Endothelial cell of umbilical vein (primary cell): ENCODE measurements around the gene THSD4. TPM values are rescaled to one million over a fixed set of nuclear protein-coding genes. Genes with fewer than 3 reads are reported as not detected.
"Not testable (repeated sequence)": the region's sequence is repeated elsewhere in the genome, so short reads cannot be mapped to it uniquely, and the experiment has no call there.

Source experiments
- BruUV-seq: library from RNA; stranded (reverse); fragments of 400-500 nt; replicated peaks from 2 replicates; lab custom pipeline; 2021; lab: Mats Ljungman, UMichigan
- CTCF ChIA-PET: fragments of 300-600, 350-600 bp; sonication (Branson Sonifier 250); formaldehyde crosslinking; loops from one replicate; lab custom pipeline; 2021; ENCODE audit warnings: antibody characterized with exemption, inconsistent platforms; lab: Charles Lee
- POLR2A ChIA-PET: fragments of 300-600, 350-600 bp; sonication (Branson Sonifier 250); formaldehyde crosslinking; loops from one replicate; lab custom pipeline; 2021; ENCODE audit warnings: antibody characterized with exemption, inconsistent platforms; lab: Charles Lee
- DNase-seq: peaks from one replicate; pipeline ENCODE4 v3.0.0-alpha.2; 2011; ENCODE audit warnings: low read depth, low spot score
- FAIRE-seq: peaks from 2 replicates; lab custom pipeline; 2011; peaks lifted over from hg19 to GRCh38; lab: Jason Lieb, UNC
- H2AFZ ChIP-seq: 2 replicates; pipeline ENCODE4 v1.6.0; 2012; ENCODE audit warnings: low read depth, low read length, control low read depth, inconsistent platforms
- H3K27ac ChIP-seq: 2 replicates; pipeline ENCODE4 v1.5.1; 2011; ENCODE audit warnings: low read depth, mild to moderate bottlenecking, control low read depth, low read length, moderate library complexity; ENCODE audit not compliant: insufficient read depth
- H3K27me3 ChIP-seq, 2 experiments: 2 replicates each; pipeline versions ENCODE4 v1.6.0 to v1.6.1; 2011; ENCODE audit warnings: low read length in 2 of 2, mixed read lengths in 1 of 2; ENCODE audit not compliant: control insufficient read depth in 2 of 2, insufficient read depth in 2 of 2
- H3K36me3 ChIP-seq, 2 experiments: 2 replicates in 1 of 2; 3 replicates in 1 of 2; pipeline ENCODE4 v1.5.1; 2011; ENCODE audit warnings: low read length in 2 of 2, mild to moderate bottlenecking in 1 of 2, moderate library complexity in 1 of 2; ENCODE audit not compliant: control insufficient read depth in 2 of 2, insufficient read depth in 2 of 2; ENCODE audit errors: extremely low read depth in 1 of 2
- H3K4me1 ChIP-seq: 3 replicates; pipeline ENCODE4 v1.5.1; 2011; ENCODE audit warnings: mild to moderate bottlenecking, low read length; ENCODE audit not compliant: control insufficient read depth, insufficient read depth; ENCODE audit errors: extremely low read depth
- H3K4me2 ChIP-seq: 2 replicates; pipeline ENCODE4 v1.6.1; 2011; ENCODE audit warnings: low read length, control low read depth, mixed read lengths; ENCODE audit not compliant: insufficient read depth
- H3K4me3 ChIP-seq, 3 experiments: fragments of 200-600 bp in 1 of 3; sonication (generic), shearing (Covaris generic) in 1 of 3; replicated peaks in 1 of 3; 2 replicates each; pipeline ENCODE4 v1.5.1; 2011 to 2016; ENCODE audit warnings: control low read depth in 3 of 3, low read length in 3 of 3, mild to moderate bottlenecking in 2 of 3, inconsistent platforms in 1 of 3, low read depth in 1 of 3, moderate library complexity in 1 of 3; ENCODE audit not compliant: insufficient read depth in 1 of 3
- H3K79me2 ChIP-seq: 2 replicates; pipeline ENCODE4 v1.6.0; 2012; ENCODE audit warnings: low read length, inconsistent platforms; ENCODE audit not compliant: control insufficient read depth, insufficient read depth
- H3K9ac ChIP-seq: replicated peaks from 2 replicates; pipeline ENCODE3; 2011; ENCODE audit warnings: low read length, control low read depth; ENCODE audit not compliant: insufficient read depth; ENCODE audit errors: extremely low read depth
- H3K9me1 ChIP-seq: replicated peaks from 3 replicates; pipeline ENCODE4 v1.6.0; 2011; ENCODE audit warnings: mild to moderate bottlenecking, low read length; ENCODE audit not compliant: control insufficient read depth, insufficient read depth; ENCODE audit errors: extremely low read depth
- H3K9me3 ChIP-seq: replicated peaks from 2 replicates; pipeline ENCODE4 v1.5.1; 2012; ENCODE audit warnings: low read length, inconsistent platforms; ENCODE audit not compliant: control insufficient read depth, insufficient read depth
- H4K20me1 ChIP-seq: replicated peaks from 2 replicates; pipeline ENCODE3; 2011; ENCODE audit warnings: mild to moderate bottlenecking, low read length; ENCODE audit not compliant: control insufficient read depth, insufficient read depth; ENCODE audit errors: extremely low read depth
- EZH2 ChIP-seq: IDR thresholded peaks from 2 replicates; pipeline ENCODE4 v1.6.1; 2012; ENCODE audit warnings: borderline replicate concordance, low read depth, mild to moderate bottlenecking, moderate library complexity, low read length, inconsistent platforms; ENCODE audit not compliant: severe bottlenecking
- FOS ChIP-seq: IDR thresholded peaks from 2 replicates; pipeline ENCODE4 v1.6.1; 2011; ENCODE audit warnings: mild to moderate bottlenecking, low read length, moderate library complexity, borderline replicate concordance; ENCODE audit not compliant: insufficient read depth
- GATA2 ChIP-seq: IDR thresholded peaks from 2 replicates; pipeline ENCODE4 v1.7.0; 2011; ENCODE audit warnings: low read depth, mild to moderate bottlenecking, moderate library complexity, mixed read lengths, low read length; ENCODE audit not compliant: insufficient read length, insufficient read depth
- JUN ChIP-seq: IDR thresholded peaks from 2 replicates; pipeline ENCODE4 v1.6.1; 2011; ENCODE audit warnings: borderline replicate concordance, low read depth; ENCODE audit not compliant: insufficient read length, insufficient read depth
- MYC ChIP-seq: IDR thresholded peaks from one replicate; pipeline ENCODE4 v1.6.1; 2011; ENCODE audit warnings: mild to moderate bottlenecking, low read depth, low read length
- POLR2A ChIP-seq: IDR thresholded peaks from 2 replicates; pipeline ENCODE4 v1.6.1; 2012; ENCODE audit warnings: low read depth, mild to moderate bottlenecking, control low read depth, low read length
- dilution Hi-C: fragments of 300-500 bp; cut with MboI; formaldehyde crosslinking; loops from one replicate; pipeline ENCODE4 v1.15.0; 2019; ENCODE audit warnings: low sequenced_read_pairs; ENCODE audit not compliant: extremely low pct_ligation_motif_present
- intact Hi-C: fragments of 100-400 bp; cut with micrococcal nuclease; formaldehyde crosslinking; loops from one replicate; pipeline ENCODE4 v1.10.0; 2022
- polyA plus RNA-seq, 4 experiments: library from polyadenylated mRNA; depleted of rRNA in 3 of 4; stranded (reverse) in 3 of 4; unstranded in 1 of 4; fragments of >200 nt; gene quantifications; 2 replicates each; pipeline versions ENCODE4 v1.2.1 to v1.2.3, GENCODE V29; 2011 to 2012; ENCODE audit warnings: missing spikeins in 1 of 4
- total RNA-seq: library from RNA; stranded (reverse); gene quantifications from 2 replicates; pipeline ENCODE4 v1.2.3, GENCODE V29; 2021
- TF ChIP-seq, protein P1 (sequence below): IDR thresholded peaks from 2 replicates; pipeline ENCODE4 v1.6.1; 2011; ENCODE audit not compliant: insufficient read depth, insufficient read length
- TF ChIP-seq, protein P2 (sequence below), 2 donors: IDR thresholded peaks; 1 replicate in 1 of 2; 2 replicates in 1 of 2; pipeline ENCODE4 v1.5.1; 2011; ENCODE audit warnings: low read length in 2 of 2, mild to moderate bottlenecking in 2 of 2, moderate library complexity in 2 of 2, control low read depth in 1 of 2, inconsistent platforms in 1 of 2, low read depth in 1 of 2; ENCODE audit not compliant: insufficient read depth in 1 of 2; ENCODE audit errors: extremely low read depth in 1 of 2

THSD4 gene
- total and polyA plus RNA-seq, 2 donors (not counting 3 experiments of a cell fraction or from before 2014, with no cell fraction given) = 9.9 to 25.4 TPM

DNA sequence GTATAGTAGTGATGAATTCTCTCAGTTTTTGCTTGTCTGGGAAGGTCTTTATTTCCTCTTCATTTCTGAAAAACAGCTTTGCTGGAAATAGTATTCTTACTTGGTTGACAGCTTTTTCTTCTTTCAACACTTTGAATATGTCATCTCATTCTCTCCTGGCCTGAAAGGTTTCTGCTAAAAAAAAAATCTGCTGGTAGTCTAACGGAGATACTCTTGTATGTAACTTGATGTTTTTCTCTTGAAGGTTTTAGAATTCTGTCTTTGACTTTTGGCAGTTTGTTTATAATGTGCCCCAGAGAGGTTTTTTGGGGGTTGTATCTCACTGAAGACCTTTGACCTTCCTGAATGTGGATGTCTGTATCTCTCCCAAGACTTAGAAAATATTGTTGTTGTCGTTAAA is 47.0 kb downstream of the THSD4 start:
- no TSS peak for BruUV-seq
- TF ChIP-seq, protein P1, sequence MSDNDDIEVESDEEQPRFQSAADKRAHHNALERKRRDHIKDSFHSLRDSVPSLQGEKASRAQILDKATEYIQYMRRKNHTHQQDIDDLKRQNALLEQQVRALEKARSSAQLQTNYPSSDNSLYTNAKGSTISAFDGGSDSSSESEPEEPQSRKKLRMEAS = no peak
- no peak for TF ChIP-seq FOS
- TF ChIP-seq POLR2A = no peak
- TF ChIP-seq, protein P2, sequence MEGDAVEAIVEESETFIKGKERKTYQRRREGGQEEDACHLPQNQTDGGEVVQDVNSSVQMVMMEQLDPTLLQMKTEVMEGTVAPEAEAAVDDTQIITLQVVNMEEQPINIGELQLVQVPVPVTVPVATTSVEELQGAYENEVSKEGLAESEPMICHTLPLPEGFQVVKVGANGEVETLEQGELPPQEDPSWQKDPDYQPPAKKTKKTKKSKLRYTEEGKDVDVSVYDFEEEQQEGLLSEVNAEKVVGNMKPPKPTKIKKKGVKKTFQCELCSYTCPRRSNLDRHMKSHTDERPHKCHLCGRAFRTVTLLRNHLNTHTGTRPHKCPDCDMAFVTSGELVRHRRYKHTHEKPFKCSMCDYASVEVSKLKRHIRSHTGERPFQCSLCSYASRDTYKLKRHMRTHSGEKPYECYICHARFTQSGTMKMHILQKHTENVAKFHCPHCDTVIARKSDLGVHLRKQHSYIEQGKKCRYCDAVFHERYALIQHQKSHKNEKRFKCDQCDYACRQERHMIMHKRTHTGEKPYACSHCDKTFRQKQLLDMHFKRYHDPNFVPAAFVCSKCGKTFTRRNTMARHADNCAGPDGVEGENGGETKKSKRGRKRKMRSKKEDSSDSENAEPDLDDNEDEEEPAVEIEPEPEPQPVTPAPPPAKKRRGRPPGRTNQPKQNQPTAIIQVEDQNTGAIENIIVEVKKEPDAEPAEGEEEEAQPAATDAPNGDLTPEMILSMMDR (IDR thresholded peaks at IDR 0.05; ENCODE audit: extremely low read depth in 1 of 2, insufficient read depth in 1 of 2, low read depth in 1 of 2, low read length in 2 of 2) = no peak
- TF ChIP-seq EZH2 = no peak
- no peak for TF ChIP-seq JUN
- no peak for TF ChIP-seq GATA2
- no peak for TF ChIP-seq MYC
- Histone ChIP-seq H3K79me2 (no peaks in the 10 kb centered on the region), H3K9me1 (no peaks in the 10 kb centered on the region), H3K9me3 (no peaks in the 10 kb centered on the region), H3K9ac (no peak overlapping the region), H3K36me3 (no peaks in the 10 kb centered on the region), H3K27ac (no peak overlapping the region), H3K4me1 (no peaks in the 10 kb centered on the region), H3K4me2 (no peak overlapping the region), H4K20me1 (no peaks in the 10 kb centered on the region), H3K27me3 (no peaks in the 10 kb centered on the region), H2AFZ (no peak overlapping the region), H3K4me3 (no peak overlapping the region)
- FAIRE-seq (no peak), DNase-seq (no peak)
- CTCF ChIA-PET = interaction anchor here (1.0 to 1.8 kb wide), 2 partner anchors 12 to 46 kb away, joined by 3 to 5 read pairs; partner anchors contain the start of gene THSD4
- intact Hi-C loops = no loop called here
- dilution Hi-C loops = no loop called here
- POLR2A ChIA-PET = no interaction called here

DNA sequence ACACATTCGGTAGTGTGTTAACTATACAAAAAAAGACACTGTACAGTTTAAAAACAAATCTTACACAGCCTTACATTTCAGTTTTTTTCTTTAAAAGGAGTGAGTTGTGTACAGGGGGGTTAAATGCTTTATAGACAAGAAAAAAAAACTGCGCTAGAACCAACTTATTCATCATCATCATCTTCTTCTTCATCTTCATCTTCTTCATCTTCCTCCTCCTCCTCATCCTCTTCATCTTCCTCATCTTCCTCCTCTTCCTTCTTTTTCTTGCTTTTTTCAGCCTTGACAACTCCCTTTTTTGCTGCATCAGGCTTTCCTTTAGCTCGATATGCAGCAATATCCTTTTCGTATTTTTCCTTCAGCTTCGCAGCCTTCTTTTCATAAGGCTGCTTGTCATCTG is 49.3 kb downstream of the THSD4 start:
- TSS peak; percentile 100 for BruUV-seq

More for the DNA sequence above, 49.3 kb downstream of the THSD4 start:
- H3K27ac ChIP-seq, H3K79me2 ChIP-seq, H3K36me3 ChIP-seq, H3K4me1 ChIP-seq, FAIRE-seq, H3K9ac ChIP-seq, H3K9me3 ChIP-seq, dilution Hi-C loops, H3K4me3 ChIP-seq, intact Hi-C loops, H3K27me3 ChIP-seq, POLR2A ChIA-PET, H3K9me1 ChIP-seq, CTCF ChIA-PET, DNase-seq, H3K4me2 ChIP-seq, H4K20me1 ChIP-seq, H2AFZ ChIP-seq: not testable (repeated sequence)
